Right cardiac atrium (tissue), 5 donors: ENCODE measurements around the gene ID2. TPM values are rescaled to one million over a fixed set of nuclear protein-coding genes. Genes with fewer than 3 reads are reported as not detected.
A peak's percentile ranks its signal among the peaks of the same experiment; 100 is the strongest.

ENCODE experiments used
- ATAC-seq, 2 donors: fragments of 200-7000 bp; cut with Tn5 transposase; one replicate each; pipeline versions ENCODE4 v1.8.0 to v1.9.1; 2020; ENCODE audit warnings: moderate library complexity in 2 of 2, mild to moderate bottlenecking in 1 of 2
- DNase-seq, 3 donors: peaks; one replicate each; pipeline ENCODE4 v3.0.0-alpha.2; 2020
- H3K27ac ChIP-seq: one replicate; pipeline ENCODE4 v1.5.1; 2013; ENCODE audit warnings: mild to moderate bottlenecking, low read length, control low read depth, moderate library complexity
- H3K27me3 ChIP-seq: one replicate; pipeline ENCODE4 v1.6.1; 2013; ENCODE audit not compliant: control insufficient read depth, insufficient read depth
- H3K4me1 ChIP-seq: one replicate; pipeline ENCODE4 v1.6.1; 2013; ENCODE audit warnings: low read length; ENCODE audit not compliant: control insufficient read depth, insufficient read depth
- H3K4me3 ChIP-seq: one replicate; pipeline ENCODE4 v1.5.1; 2013; ENCODE audit warnings: low read length, control low read depth
- H3K9me3 ChIP-seq: one replicate; pipeline ENCODE4 v1.6.1; 2013; ENCODE audit warnings: low read length; ENCODE audit not compliant: control insufficient read depth
- WGBS: extraction: QIAGEN DNeasy Blood & Tissue Kit; methylation state at CpG from one replicate; pipeline ENCODE4 v1.1.7; 2013; 5-methylcytosine and 5-hydroxymethylcytosine counted together
- intact Hi-C, 4 donors: fragments of 100-400 bp; cut with DNase I; formaldehyde crosslinking; loops; one replicate each; pipeline versions ENCODE4 v1.11.0 to v1.14.0; 2022 to 2023
- long read RNA-seq, 4 donors: library from polyadenylated mRNA; unstranded; transcript quantifications; one replicate each; pipeline ENCODE4 v2.0.0, GENCODE V29; 2020 to 2021
- polyA plus RNA-seq: library from polyadenylated mRNA; stranded (reverse); fragments of 200-250 nt; gene quantifications from one replicate; pipeline ENCODE4 v1.2.3, GENCODE V29; 2013
- total RNA-seq, 4 donors: library from RNA; stranded (reverse); fragmentation: NEBNext Ultra II Directional; extraction: Animal tissue kit (Norgen Biotek cat#: 25700); gene quantifications; one replicate each; pipeline ENCODE4 v1.2.1, GENCODE V29; 2021
- donor health status: healthy with polysubstance abuse.
- donor health status: DM: no; HTN: yes; CAD: no.
- donor health status: DM: no; HTN: no; CAD: no.
- donor health status: DM: no; HTN: yes; CAD: no; lungs with severe emphysema.
- donor health status: DM: yes; HTN: yes; CAD: no.

ID2 gene, protein sequence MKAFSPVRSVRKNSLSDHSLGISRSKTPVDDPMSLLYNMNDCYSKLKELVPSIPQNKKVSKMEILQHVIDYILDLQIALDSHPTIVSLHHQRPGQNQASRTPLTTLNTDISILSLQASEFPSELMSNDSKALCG
- 100 to 1,000 TPM; 109 to 121 (median 114) TPM for total RNA-seq
- 205 TPM for polyA plus RNA-seq
- long read RNA-seq, donor 1, transcript ID2-203 (3 exons, 1,362 nt): major isoform, 43 of 49 reads
- long read RNA-seq, donor 1, partial matches to known transcripts: 0 of 49 reads
- long read RNA-seq, donor 1, other reads (novel, unspliced or antisense): 6 of 49 reads
- long read RNA-seq, donor 2, transcript ID2-203 (3 exons, 1,362 nt): major isoform, 34 of 36 reads
- long read RNA-seq, donor 2, partial matches to known transcripts: 0 of 36 reads
- long read RNA-seq, donor 2, other reads (novel, unspliced or antisense): 2 of 36 reads
- long read RNA-seq, donor 3, transcript ID2-203 (3 exons, 1,362 nt): major isoform, 29 of 35 reads
- long read RNA-seq, donor 3, partial matches to known transcripts: 0 of 35 reads
- long read RNA-seq, donor 3, other reads (novel, unspliced or antisense): 6 of 35 reads
- long read RNA-seq, donor 4, transcript ID2-203 (3 exons, 1,362 nt): major isoform, 22 of 31 reads
- long read RNA-seq, donor 4, partial matches to known transcripts: 0 of 31 reads
- long read RNA-seq, donor 4, other reads (novel, unspliced or antisense): 4 of 31 reads

DNA sequence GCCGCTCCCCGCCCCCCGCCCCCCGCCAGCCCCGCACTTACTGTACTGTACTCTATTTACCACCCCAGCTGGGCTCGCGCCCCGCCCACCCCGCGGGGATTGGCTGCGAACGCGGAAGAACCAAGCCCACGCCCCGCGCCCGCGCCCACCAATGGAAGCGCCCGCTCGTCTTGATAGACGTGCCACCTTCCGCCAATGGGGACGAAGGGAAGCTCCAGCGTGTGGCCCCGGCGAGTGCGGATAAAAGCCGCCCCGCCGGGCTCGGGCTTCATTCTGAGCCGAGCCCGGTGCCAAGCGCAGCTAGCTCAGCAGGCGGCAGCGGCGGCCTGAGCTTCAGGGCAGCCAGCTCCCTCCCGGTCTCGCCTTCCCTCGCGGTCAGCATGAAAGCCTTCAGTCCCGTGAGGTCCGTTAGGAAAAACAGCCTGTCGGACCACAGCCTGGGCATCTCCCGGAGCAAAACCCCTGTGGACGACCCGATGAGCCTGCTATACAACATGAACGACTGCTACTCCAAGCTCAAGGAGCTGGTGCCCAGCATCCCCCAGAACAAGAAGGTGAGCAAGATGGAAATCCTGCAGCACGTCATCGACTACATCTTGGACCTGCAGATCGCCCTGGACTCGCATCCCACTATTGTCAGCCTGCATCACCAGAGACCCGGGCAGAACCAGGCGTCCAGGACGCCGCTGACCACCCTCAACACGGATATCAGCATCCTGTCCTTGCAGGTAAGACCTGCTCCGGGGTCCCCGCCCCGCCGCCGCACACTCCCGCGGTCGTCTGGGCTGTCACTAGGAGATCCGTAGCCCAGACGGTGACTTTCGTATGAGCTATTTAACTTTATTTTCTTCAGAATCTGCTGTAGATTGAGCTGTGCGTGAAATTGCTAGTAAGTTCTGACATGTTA, at the start of gene ID2:
TSS of gene ID2 (plus strand) at position 271 of the 907 bp plus-strand sequence. CDS start at position 381, 110 bp downstream.
- peak within 1 kb of the TSS; percentile 95 for H3K27ac ChIP-seq
- H3K4me1 ChIP-seq: no peaks in the 10 kb centered on the region
- H3K4me3 ChIP-seq: peak within 1 kb of the TSS; percentile 98
- H3K9me3 ChIP-seq: no peaks in the 10 kb centered on the region
- no peaks in the 10 kb centered on the region for H3K27me3 ChIP-seq
- WGBS: under 1% methylated on average over 67 of the region's 70 CpGs
- ATAC-seq (peak; percentile 76 to 80), DNase-seq (peak; percentile 100)
- intact Hi-C loops: loop anchor here in 3 of 4 donors (5.0 to 10.0 kb wide), 4 partner anchors 155 to 1477 kb away; no protein-coding TSS in a partner anchor

DNA sequence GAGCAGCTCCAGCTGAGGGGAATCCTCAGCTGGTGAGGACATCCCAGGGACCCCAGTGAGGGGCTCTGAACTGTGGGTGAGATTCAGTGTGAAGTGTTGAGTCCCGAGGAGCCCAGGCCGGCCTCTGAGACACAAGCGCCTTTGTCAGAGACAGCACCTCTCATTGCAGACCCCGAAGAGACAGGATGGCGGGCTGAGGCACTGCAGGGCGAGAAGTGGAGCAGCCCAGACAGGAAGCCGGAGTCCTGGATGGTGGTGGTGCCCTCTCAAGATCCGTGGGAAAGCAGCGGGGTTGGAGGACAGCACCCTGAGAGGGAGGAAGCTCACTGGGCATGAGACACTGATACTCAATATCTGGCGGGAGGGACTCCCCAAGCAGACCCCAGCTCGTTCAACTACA, 49.1 kb upstream of the ID2 start:
- Histone ChIP-seq H3K27ac (no peak overlapping the region), H3K4me3 (no peak overlapping the region), H3K4me1 (peaks cover 4% of the 10 kb centered on the region), H3K9me3 (no peaks in the 10 kb centered on the region), H3K27me3 (no peaks in the 10 kb centered on the region)
- DNase-seq: no peak
- no peak for ATAC-seq
- 95% methylated on average over 11 of the region's 11 CpGs for WGBS
- intact Hi-C loops: no loop called here

DNA sequence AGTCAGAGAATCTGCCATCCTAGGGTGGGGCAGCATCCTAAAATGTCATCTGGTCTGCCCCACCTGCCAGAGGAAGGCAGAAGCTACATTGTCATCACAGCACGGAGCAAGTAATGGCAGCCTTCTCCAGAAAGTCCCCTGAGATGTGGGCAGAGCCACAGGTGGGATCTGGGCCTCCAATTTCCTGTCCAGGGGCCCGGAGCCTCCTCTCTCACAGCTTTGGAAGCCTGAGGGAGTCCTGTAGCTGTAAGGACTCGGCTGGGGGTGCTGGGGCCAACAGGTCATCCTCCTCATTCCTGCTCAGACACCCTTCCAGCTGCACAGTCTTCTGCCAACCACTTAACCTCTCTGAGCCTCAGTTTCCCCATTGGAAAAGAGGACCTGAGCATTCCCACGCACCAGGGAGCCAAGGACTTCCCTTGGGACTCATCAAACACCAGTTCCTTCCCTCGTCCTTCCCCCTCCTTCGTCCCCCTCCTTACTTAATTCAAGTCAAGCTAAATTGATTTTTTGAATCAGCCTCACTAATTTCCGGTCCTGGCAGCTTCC, 48.6 kb upstream of the ID2 start:
- Histone ChIP-seq H3K27ac (no peak overlapping the region), H3K9me3 (no peaks in the 10 kb centered on the region), H3K27me3 (no peaks in the 10 kb centered on the region), H3K4me1 (peaks cover 4% of the 10 kb centered on the region), H3K4me3 (no peak overlapping the region)
- DNase-seq (no peak), ATAC-seq (no peak)
- WGBS: 64% methylated on average over 7 of the region's 7 CpGs
- intact Hi-C loops: no loop called here

DNA sequence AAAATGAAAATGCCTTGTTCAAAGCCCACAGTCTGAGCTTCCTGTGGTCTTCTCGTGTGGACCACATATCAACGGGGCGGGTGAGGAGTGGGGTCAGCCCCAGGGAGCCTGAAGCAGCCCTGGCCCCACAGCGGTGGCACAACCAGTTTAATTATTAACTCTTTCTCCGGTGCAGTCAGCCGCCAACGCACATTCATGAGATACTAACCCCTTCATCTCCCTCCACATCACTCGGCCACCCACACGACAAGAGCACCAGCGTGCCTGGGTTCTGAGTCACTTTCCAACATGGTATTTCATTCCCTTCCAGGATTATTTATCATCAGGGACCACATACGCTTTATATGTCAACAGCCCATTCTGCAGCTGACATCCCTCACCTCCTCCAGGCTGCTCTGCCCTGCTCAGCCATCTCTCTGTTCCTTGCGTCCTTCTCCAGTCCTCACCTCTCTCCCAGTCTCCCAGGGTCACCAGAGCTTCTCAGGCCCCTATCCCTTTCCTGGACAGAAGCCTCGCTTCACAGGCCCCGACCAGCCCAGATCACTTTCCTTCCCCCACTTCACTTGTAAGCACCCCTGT, 48.0 kb upstream of the ID2 start:
- 67% methylated on average over 14 of the region's 14 CpGs for WGBS
- Histone ChIP-seq H3K9me3 (no peaks in the 10 kb centered on the region), H3K27me3 (no peaks in the 10 kb centered on the region), H3K27ac (no peak overlapping the region), H3K4me1 (peaks cover 4% of the 10 kb centered on the region), H3K4me3 (no peak overlapping the region)
- intact Hi-C loops: no loop called here
- DNase-seq: peak in 1 of 3 donors; percentile 43
- ATAC-seq: peak; percentile 25 to 70

DNA sequence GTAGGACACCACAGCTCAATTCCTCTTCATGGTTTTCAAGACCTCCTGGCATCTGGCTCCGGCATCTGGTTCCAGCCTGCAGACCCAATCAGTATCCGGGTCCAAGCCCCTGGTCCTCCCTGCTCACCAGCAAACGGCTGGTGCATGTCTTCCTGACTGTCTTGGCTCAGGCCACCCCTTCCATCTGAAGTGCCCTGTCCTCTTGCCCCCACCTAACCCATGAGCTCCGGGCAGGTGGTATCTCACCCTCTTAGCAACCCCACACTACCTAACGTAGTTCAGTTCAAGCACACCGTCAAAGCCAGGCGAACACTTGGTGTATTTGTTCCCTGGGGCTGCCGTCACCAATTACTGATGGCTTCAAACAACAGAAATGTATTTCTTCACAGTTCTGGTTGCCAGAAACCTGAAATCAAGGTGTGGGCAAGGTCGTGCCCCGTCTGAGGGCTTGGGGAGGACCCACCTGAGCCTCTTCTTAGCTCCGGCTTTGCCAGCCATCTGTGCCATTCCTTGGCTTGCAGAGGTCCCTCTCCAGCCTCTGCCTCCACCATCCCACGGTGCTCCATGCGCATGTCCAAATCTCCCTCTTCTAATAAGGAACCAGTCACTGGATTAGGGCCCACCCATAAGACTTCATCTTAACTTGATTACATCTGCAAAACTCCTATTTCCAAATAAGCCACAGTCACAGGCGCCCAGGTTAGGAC, 47.2 kb upstream of the ID2 start:
- intact Hi-C loops: no loop called here
- H3K4me3 ChIP-seq: no peak overlapping the region
- DNase-seq (no peak), ATAC-seq (no peak)
- WGBS: 93% methylated on average over 14 of the region's 14 CpGs
- no peaks in the 10 kb centered on the region for H3K27me3 ChIP-seq
- H3K4me1 ChIP-seq: peaks cover 4% of the 10 kb centered on the region
- H3K9me3 ChIP-seq: no peaks in the 10 kb centered on the region
- H3K27ac ChIP-seq: no peak overlapping the region

DNA sequence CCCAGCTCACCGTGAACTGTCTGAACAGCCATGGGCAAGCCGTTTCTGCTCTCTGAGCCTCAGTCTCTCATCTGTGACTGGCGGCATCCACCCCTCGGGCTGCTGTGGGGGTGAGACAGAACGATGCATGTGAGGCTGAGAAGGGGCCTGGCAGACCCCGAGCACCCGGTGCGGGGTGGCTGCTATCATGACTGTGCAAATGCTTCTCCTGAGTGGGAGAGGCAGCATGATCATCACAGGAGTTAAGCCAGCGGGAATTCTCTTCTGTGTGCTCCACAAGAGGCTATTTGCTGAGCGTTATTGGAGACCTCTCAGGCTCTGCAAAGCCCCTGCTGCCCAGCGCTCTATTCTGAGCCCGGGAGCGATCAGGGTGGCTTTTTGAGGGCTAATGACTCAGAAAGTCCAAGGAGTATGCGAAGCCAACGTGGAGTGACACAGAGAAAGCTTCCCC, 45.8 kb upstream of the ID2 start:
- H3K4me3 ChIP-seq: no peak overlapping the region
- WGBS: 83% methylated on average over 15 of the region's 15 CpGs
- H3K9me3 ChIP-seq: no peaks in the 10 kb centered on the region
- no peak overlapping the region for H3K27ac ChIP-seq
- peaks cover 4% of the 10 kb centered on the region for H3K4me1 ChIP-seq
- intact Hi-C loops: no loop called here
- H3K27me3 ChIP-seq: no peaks in the 10 kb centered on the region
- DNase-seq: no peak
- no peak for ATAC-seq

DNA sequence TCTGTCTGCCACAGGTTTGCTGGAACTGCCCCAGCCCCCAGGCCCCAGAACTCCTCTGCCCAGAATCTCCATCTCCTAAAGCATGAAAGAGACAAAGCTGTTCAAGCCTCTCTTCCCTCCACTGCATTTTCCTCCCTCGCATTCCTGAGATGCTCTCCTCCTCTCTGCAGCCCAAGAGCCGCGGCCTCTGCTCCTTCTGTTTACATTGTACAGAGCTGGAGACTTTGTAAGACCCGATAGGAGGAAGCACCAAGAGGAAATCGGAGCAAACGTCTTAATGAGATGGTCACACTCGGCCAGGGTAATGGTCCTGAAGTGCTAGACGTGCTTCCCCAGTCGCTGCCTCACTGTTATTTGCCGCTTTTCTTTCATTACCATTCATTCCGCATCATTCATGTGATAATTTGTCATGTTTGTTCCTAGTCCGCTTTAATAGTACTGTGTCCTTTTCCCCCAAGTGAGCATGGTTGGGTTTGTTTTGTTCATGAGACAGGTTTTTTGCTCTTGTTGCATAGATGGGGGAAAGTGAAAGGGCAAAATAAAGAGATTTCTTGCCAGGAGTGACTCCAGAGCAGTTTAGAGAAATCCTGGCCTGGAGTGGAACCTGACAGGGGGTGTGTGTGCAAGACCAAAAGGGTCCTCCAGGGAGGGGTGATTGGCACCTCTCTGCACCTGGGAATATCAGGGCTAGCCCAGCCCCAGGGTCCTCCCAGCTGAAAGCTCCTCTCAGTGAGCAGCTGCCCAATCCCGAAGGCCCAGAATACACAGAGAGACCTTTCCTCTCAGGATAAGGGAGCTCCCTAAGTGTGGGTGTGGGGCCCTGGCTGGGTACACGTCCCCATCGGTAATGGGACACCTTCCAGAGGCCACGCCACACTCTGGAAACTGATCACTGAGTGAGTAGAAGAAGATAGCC, 44.9 kb upstream of the ID2 start:
- 43% methylated on average over 16 of the region's 16 CpGs for WGBS
- H3K9me3 ChIP-seq: no peaks in the 10 kb centered on the region
- intact Hi-C loops: no loop called here
- ATAC-seq: no peak
- no peak overlapping the region for H3K4me3 ChIP-seq
- no peaks in the 10 kb centered on the region for H3K27me3 ChIP-seq
- no peak for DNase-seq
- no peak overlapping the region for H3K27ac ChIP-seq
- peaks cover 4% of the 10 kb centered on the region for H3K4me1 ChIP-seq

DNA sequence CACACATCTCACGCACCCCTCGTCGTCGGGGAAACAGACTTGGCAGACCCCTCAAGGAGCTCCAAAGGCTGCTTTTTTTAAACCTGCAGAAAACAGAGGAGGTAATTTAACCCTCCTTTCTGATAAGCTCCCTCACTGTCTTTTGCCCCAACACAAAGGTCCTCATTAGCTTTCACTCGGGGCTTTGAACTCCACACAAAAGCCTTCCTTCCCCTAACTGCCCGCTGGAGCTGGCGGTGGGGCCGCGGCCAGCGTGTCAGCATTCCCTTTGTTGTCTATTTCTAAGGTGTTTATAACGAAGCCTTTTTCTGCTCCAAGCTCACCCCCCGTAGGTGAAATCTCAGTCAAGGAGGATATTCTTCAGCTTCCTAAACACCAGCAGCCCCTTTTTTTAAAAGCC, 43.5 kb upstream of the ID2 start:
- H3K9me3 ChIP-seq: no peaks in the 10 kb centered on the region
- H3K27ac ChIP-seq: no peak overlapping the region
- peaks cover 4% of the 10 kb centered on the region for H3K4me1 ChIP-seq
- no peak overlapping the region for H3K4me3 ChIP-seq
- H3K27me3 ChIP-seq: no peaks in the 10 kb centered on the region
- intact Hi-C loops: no loop called here
- no peak for ATAC-seq
- DNase-seq: no peak
- 87% methylated on average over 12 of the region's 12 CpGs for WGBS

DNA sequence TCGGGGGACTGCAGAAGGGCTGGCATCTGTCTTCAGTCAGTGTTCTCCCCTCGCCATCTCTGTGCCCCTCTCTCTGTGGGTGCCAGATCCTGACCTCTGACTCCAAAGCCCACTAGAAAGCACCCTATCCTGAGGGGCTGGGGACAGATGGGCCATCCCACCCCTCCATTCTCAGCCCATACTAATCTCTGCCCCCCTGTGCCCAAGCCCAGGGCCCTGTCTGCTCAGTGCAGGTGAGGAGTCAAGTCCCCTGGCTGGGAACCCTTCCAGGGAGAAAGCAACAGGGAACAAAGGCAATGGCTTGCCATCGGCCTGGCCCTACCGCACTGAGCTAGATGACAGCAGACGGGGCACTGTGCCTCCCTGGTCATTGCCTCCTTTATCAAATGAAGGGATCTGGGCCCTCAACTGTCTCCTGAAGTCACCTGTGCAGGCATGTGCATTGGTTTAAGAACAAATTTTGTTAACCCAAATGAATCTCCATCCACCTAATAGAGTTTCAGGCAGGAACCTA, 42.7 kb upstream of the ID2 start:
- DNase-seq (no peak), ATAC-seq (no peak)

More for the DNA sequence above, 42.7 kb upstream of the ID2 start:
- Histone ChIP-seq H3K4me3 (no peak overlapping the region), H3K4me1 (peaks cover 4% of the 10 kb centered on the region), H3K9me3 (no peaks in the 10 kb centered on the region), H3K27me3 (no peaks in the 10 kb centered on the region), H3K27ac (no peak overlapping the region)
- 96% methylated on average over 5 of the region's 5 CpGs for WGBS
- intact Hi-C loops: no loop called here
